SK-N-SH (cell line): Measurements from ENCODE around the gene AEBP2. TPM values are rescaled to one million over a fixed set of nuclear protein-coding genes. Genes with fewer than 3 reads are reported as not detected.

ENCODE experiments used
- CTCF ChIA-PET: fragments of 300-600, 350-600 bp; formaldehyde crosslinking; extraction: SDS; loops from one replicate; lab custom pipeline; 2021; lab: Yijun Ruan, JAX
- POLR2A ChIA-PET: fragments of 350-600 bp; sonication (Branson Sonifier 250); formaldehyde crosslinking; extraction: SDS; loops from one replicate; lab custom pipeline; 2020; ENCODE audit warnings: antibody characterized with exemption, inconsistent platforms; lab: Yijun Ruan, JAX
- DNase-seq: peaks from one replicate; pipeline ENCODE4 v3.0.0; 2012
- H2AFZ ChIP-seq: fragments of 200-600 bp; sonication (generic); 2 replicates; pipeline ENCODE4 v1.8.1; 2016; ENCODE audit warnings: antibody characterized with exemption, mild to moderate bottlenecking, low read depth
- H3F3A ChIP-seq: fragments of 200-600 bp; sonication (generic); replicated peaks from 2 replicates; pipeline ENCODE3; 2016; ENCODE audit warnings: antibody characterized with exemption, mild to moderate bottlenecking; ENCODE audit not compliant: insufficient read depth
- H3K27ac ChIP-seq, 2 experiments: fragments of 200-500 bp in 1 of 2; fragments of 200-600 bp in 1 of 2; sonication (Bioruptor generic) in 1 of 2; sonication (generic), shearing (Covaris generic) in 1 of 2; 2 replicates each; pipeline versions ENCODE4 v1.5.1 to v1.6.1; 2014 to 2016; ENCODE audit warnings: low read depth in 2 of 2, inconsistent platforms in 1 of 2, low read length in 1 of 2, mild to moderate bottlenecking in 1 of 2, mixed read lengths in 1 of 2
- H3K27me3 ChIP-seq: fragments of 200-600 bp; sonication (generic), shearing (Covaris generic); 2 replicates; pipeline ENCODE4 v1.6.1; 2016; ENCODE audit warnings: mixed run types; ENCODE audit not compliant: insufficient read depth
- H3K36me3 ChIP-seq, 2 experiments: fragments of 200-500 bp in 1 of 2; fragments of 200-600 bp in 1 of 2; sonication (Bioruptor generic) in 1 of 2; sonication (generic) in 1 of 2; replicated peaks in 1 of 2; 2 replicates each; pipeline versions ENCODE3 to v1.5.1; 2014 to 2016; ENCODE audit warnings: low read length in 1 of 2, mild to moderate bottlenecking in 1 of 2; ENCODE audit not compliant: insufficient read depth in 2 of 2, control insufficient read depth in 1 of 2
- H3K4me1 ChIP-seq, 2 experiments: fragments of 200-500 bp in 1 of 2; fragments of 200-600 bp in 1 of 2; sonication (Bioruptor generic) in 1 of 2; sonication (generic), shearing (Covaris generic) in 1 of 2; 2 replicates each; pipeline versions ENCODE4 v1.5.1 to v1.6.1; 2014 to 2016; ENCODE audit warnings: low read depth in 1 of 2, low read length in 1 of 2, mixed run types in 1 of 2; ENCODE audit not compliant: insufficient read depth in 2 of 2, control insufficient read depth in 1 of 2
- H3K4me2 ChIP-seq: fragments of 200-600 bp; sonication (generic), shearing (Covaris generic); 2 replicates; pipeline ENCODE4 v1.6.1; 2017; ENCODE audit warnings: mixed run types
- H3K4me3 ChIP-seq, 2 experiments: fragments of 200-500 bp in 1 of 2; fragments of 200-600 bp in 1 of 2; sonication (Bioruptor generic) in 1 of 2; sonication (generic), shearing (Covaris generic) in 1 of 2; 2 replicates each; pipeline versions ENCODE4 v1.5.1 to v1.8.1; 2014 to 2016; ENCODE audit warnings: low read depth in 2 of 2, inconsistent platforms in 1 of 2, low read length in 1 of 2, mild to moderate bottlenecking in 1 of 2, mixed read lengths in 1 of 2, moderate library complexity in 1 of 2
- H3K79me2 ChIP-seq: fragments of 200-600 bp; sonication (generic); 2 replicates; pipeline ENCODE4 v1.8.1; 2017; ENCODE audit warnings: mild to moderate bottlenecking; ENCODE audit not compliant: insufficient read depth
- H3K9ac ChIP-seq: fragments of 200-600 bp; sonication (generic); 2 replicates; pipeline ENCODE4 v1.6.1; 2017; ENCODE audit warnings: mixed run types
- H3K9me2 ChIP-seq: fragments of 200-600 bp; sonication (generic); 2 replicates; pipeline ENCODE4 v1.6.1; 2017; ENCODE audit warnings: mixed run types
- H3K9me3 ChIP-seq: fragments of 200-600 bp; sonication (generic); 2 replicates; pipeline ENCODE4 v1.6.1; 2017; ENCODE audit warnings: mixed run types, mild to moderate bottlenecking, moderate library complexity
- H4K20me1 ChIP-seq: fragments of 200-600 bp; sonication (generic); 2 replicates; pipeline ENCODE4 v1.6.1; 2017; ENCODE audit warnings: mild to moderate bottlenecking, mixed run types; ENCODE audit not compliant: insufficient read depth
- CHD2 ChIP-seq: fragments of 150-350 bp; IDR thresholded peaks from 2 replicates; pipeline ENCODE4 v1.6.1; 2018; ENCODE audit warnings: low read length; ENCODE audit not compliant: partially characterized antibody
- ELF1 ChIP-seq: IDR thresholded peaks from 2 replicates; pipeline ENCODE4 v1.4.0; 2012
- EP300 ChIP-seq, 2 experiments: IDR thresholded peaks; 2 replicates each; pipeline versions ENCODE4 v1.4.0 to v1.6.1; 2012; ENCODE audit warnings: borderline replicate concordance in 1 of 2, low read depth in 1 of 2, low read length in 1 of 2
- FOXM1 ChIP-seq: IDR thresholded peaks from 2 replicates; pipeline ENCODE4 v1.4.0; 2012; ENCODE audit warnings: low read depth, mild to moderate bottlenecking
- GABPA ChIP-seq: IDR thresholded peaks from 2 replicates; pipeline ENCODE4 v1.4.0; 2012; ENCODE audit warnings: low read depth, mild to moderate bottlenecking
- IRF3 ChIP-seq: fragments of 150-350 bp; IDR thresholded peaks from 2 replicates; pipeline ENCODE4 v1.6.1; 2016; ENCODE audit warnings: mild to moderate bottlenecking, low read depth, low read length
- NRF1 ChIP-seq: IDR thresholded peaks from 2 replicates; pipeline ENCODE4 v1.6.1; 2012; ENCODE audit warnings: low read depth, mild to moderate bottlenecking, low read length
- RFX5 ChIP-seq: IDR thresholded peaks from 2 replicates; pipeline ENCODE4 v1.6.1; 2012; ENCODE audit warnings: mild to moderate bottlenecking, improper control_type of control experiment, low read length
- RXRA ChIP-seq: IDR thresholded peaks from 2 replicates; pipeline ENCODE4 v1.4.0; 2012; ENCODE audit warnings: low read depth, mild to moderate bottlenecking, borderline replicate concordance
- TCF12 ChIP-seq: IDR thresholded peaks from 2 replicates; pipeline ENCODE4 v1.4.0; 2012
- USF2 ChIP-seq: fragments of 150-350 bp; IDR thresholded peaks from 2 replicates; pipeline ENCODE4 v1.6.1; 2017; ENCODE audit warnings: antibody characterized with exemption, low read length, low read depth, borderline replicate concordance
- YY1 ChIP-seq: IDR thresholded peaks from 2 replicates; pipeline ENCODE4 v1.4.0; 2012; ENCODE audit warnings: low read depth, mild to moderate bottlenecking
- WGBS: methylation state at CpG from one replicate; pipeline ENCODE4 v1.1.6; 2017; ENCODE audit warnings: low lambda C conversion rate; 5-methylcytosine and 5-hydroxymethylcytosine counted together
- polyA plus RNA-seq, 3 experiments: library from polyadenylated mRNA; depleted of rRNA; stranded (reverse); fragments of >200 nt; gene quantifications; 2 replicates each; pipeline ENCODE4 v1.2.3, GENCODE V29; 2012
- TF ChIP-seq, protein P1 (sequence below): IDR thresholded peaks from 2 replicates; pipeline ENCODE4 v1.4.0; 2012; ENCODE audit warnings: low read depth
- TF ChIP-seq, protein P2 (sequence below): IDR thresholded peaks from 2 replicates; pipeline ENCODE4 v1.4.0; 2012; ENCODE audit warnings: low read depth, borderline replicate concordance

Gene AEBP2
- polyA plus RNA-seq, 1 of the 3 experiments (the other 2 are of a cell fraction): 10.4 TPM

DNA sequence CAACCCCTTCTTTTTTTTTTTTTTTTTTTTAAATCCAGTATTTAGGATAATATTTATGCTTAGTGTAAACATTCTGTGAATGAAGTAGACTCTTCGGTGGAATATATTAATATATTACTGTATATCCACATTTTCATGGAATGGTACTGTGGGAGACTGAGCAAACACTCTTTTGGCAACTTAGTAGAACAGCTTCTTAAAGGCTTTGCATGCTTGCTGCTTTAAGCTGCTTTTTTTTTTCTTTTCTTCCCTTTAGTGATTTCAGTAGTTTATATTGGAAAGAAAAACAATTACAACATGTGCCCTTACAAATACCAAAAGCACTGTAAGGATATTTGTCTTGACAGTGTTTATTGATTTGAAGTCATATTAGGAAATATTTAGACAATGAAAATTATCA lies 78.9 kb downstream of the AEBP2 start:
- CTCF ChIA-PET: no interaction called here
- Histone ChIP-seq H3K27me3 (no peaks in the 10 kb centered on the region), H3K4me1 (peaks cover 0 to 18% of the 10 kb centered on the region in 2 experiments; a peak in 3 of 4 replicates), H3K27ac (no peak overlapping the region), H4K20me1 (no peaks in the 10 kb centered on the region), H3K79me2 (peaks cover 43% of the 10 kb centered on the region; the same call in 1 of the 2 replicates), H2AFZ (no peak overlapping the region), H3K4me2 (no peak overlapping the region), H3K9ac (no peak overlapping the region), H3F3A (peaks cover 10% of the 10 kb centered on the region), H3K9me2 (no peaks in the 10 kb centered on the region), H3K9me3 (no peaks in the 10 kb centered on the region), H3K4me3 (no peak overlapping the region), H3K36me3 (peaks cover 31 to 70% of the 10 kb centered on the region in 2 experiments)
- 94% methylated on average over 1 of the region's 1 CpG for WGBS
- no peak for DNase-seq
- TF ChIP-seq GABPA (no peak), RFX5 (no peak), USF2 (no peak)
- TF ChIP-seq, protein P1, sequence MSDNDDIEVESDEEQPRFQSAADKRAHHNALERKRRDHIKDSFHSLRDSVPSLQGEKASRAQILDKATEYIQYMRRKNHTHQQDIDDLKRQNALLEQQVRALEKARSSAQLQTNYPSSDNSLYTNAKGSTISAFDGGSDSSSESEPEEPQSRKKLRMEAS: no peak
- POLR2A ChIA-PET: no interaction called here

GRCh38 chr12:19520646-19521415 lies 81.5 kb downstream of the AEBP2 start:
- Histone ChIP-seq H3K27me3 (no peaks in the 10 kb centered on the region), H3K79me2 (peaks cover 34% of the 10 kb centered on the region; the same call in 1 of the 2 replicates), H2AFZ (no peak overlapping the region), H3K4me2 (no peak overlapping the region), H3K4me3 (no peak overlapping the region), H3K9me2 (no peaks in the 10 kb centered on the region), H3F3A (peaks cover 17% of the 10 kb centered on the region), H3K27ac (no peak overlapping the region), H3K36me3 (peaks cover 21 to 52% of the 10 kb centered on the region in 2 experiments), H3K9ac (no peak overlapping the region), H3K4me1 (peaks cover 0 to 18% of the 10 kb centered on the region in 2 experiments; a peak in 3 of 4 replicates), H4K20me1 (no peaks in the 10 kb centered on the region), H3K9me3 (no peaks in the 10 kb centered on the region)
- TF ChIP-seq YY1: no peak
- no peak for TF ChIP-seq FOXM1
- TF ChIP-seq TCF12: no peak
- TF ChIP-seq ELF1: no peak
- no peak for TF ChIP-seq CHD2
- no peak for TF ChIP-seq RXRA
- no peak for TF ChIP-seq IRF3
- no peak for TF ChIP-seq EP300 (IDR thresholded peaks at IDR 0.05; ENCODE audit: borderline replicate concordance in 1 of 2, low read depth in 1 of 2, low read length in 1 of 2)
- TF ChIP-seq, protein P1: no peak
- TF ChIP-seq NRF1: no peak
- TF ChIP-seq GABPA: no peak
- TF ChIP-seq, protein P2, sequence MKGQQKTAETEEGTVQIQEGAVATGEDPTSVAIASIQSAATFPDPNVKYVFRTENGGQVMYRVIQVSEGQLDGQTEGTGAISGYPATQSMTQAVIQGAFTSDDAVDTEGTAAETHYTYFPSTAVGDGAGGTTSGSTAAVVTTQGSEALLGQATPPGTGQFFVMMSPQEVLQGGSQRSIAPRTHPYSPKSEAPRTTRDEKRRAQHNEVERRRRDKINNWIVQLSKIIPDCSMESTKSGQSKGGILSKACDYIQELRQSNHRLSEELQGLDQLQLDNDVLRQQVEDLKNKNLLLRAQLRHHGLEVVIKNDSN: no peak
- WGBS: 90% methylated on average over 5 of the region's 5 CpGs
- ChIA-PET POLR2A (no interaction called here), CTCF (no interaction called here)
- DNase-seq: no peak
